Heart left ventricle (tissue), 16 donors: ENCODE measurements around the gene NCR2. TPM values are rescaled to one million over a fixed set of nuclear protein-coding genes. Genes with fewer than 3 reads are reported as not detected.
A peak's percentile ranks its signal among the peaks of the same experiment; 100 is the strongest.

Experiments used
- ATAC-seq, 4 donors: fragments of 200-7000 bp; cut with Tn5 transposase; one replicate each; pipeline ENCODE4 v1.9.1; 2020 to 2022; ENCODE audit warnings: moderate library complexity in 4 of 4, mild to moderate bottlenecking in 3 of 4, moderate number of reproducible peaks in 1 of 4
- DNase-seq, 5 donors: peaks; one replicate each; pipeline ENCODE4 v3.0.0-alpha.2; 2020
- H3K27ac ChIP-seq, 12 donors: fragments of 200-600 bp; sonication (generic) in 4 of 12; one replicate each; pipeline versions ENCODE4 v1.5.0 to v1.8.0; 2016 to 2022; ENCODE audit warnings: mild to moderate bottlenecking in 2 of 12
- H3K27me3 ChIP-seq, 9 donors: fragments of 200-600 bp; sonication (generic) in 2 of 9; one replicate each; pipeline versions ENCODE4 v1.5.1 to v1.8.0; 2016 to 2022; ENCODE audit warnings: mild to moderate bottlenecking in 3 of 9
- H3K36me3 ChIP-seq, 9 donors: fragments of 200-600 bp; sonication (generic) in 2 of 9; one replicate each; pipeline versions ENCODE4 v1.5.0 to v1.8.0; 2018 to 2022; ENCODE audit warnings: mild to moderate bottlenecking in 2 of 9
- H3K4me1 ChIP-seq, 12 donors: fragments of 200-600 bp; sonication (generic) in 4 of 12; one replicate each; pipeline versions ENCODE4 v1.5.0 to v1.8.0; 2016 to 2022; ENCODE audit warnings: mild to moderate bottlenecking in 3 of 12
- H3K4me3 ChIP-seq, 12 donors: fragments of 200-600 bp; sonication (generic) in 4 of 12; one replicate each; pipeline versions ENCODE4 v1.5.0 to v1.8.0; 2017 to 2022; ENCODE audit warnings: mild to moderate bottlenecking in 9 of 12, moderate library complexity in 4 of 12
- H3K9me3 ChIP-seq, 12 donors: fragments of 200-600 bp; sonication (generic) in 4 of 12; one replicate each; pipeline versions ENCODE4 v1.5.0 to v1.8.0; 2016 to 2022; ENCODE audit warnings: mild to moderate bottlenecking in 1 of 12
- POLR2A ChIP-seq, 2 donors: fragments of 450-650 bp; IDR thresholded peaks; one replicate each; pipeline ENCODE4 v1.6.1; 2017; ENCODE audit warnings: antibody characterized with exemption in 2 of 2, mild to moderate bottlenecking in 2 of 2, moderate library complexity in 2 of 2
- WGBS, 4 donors: extraction: QIAGEN DNeasy Blood & Tissue Kit in 2 of 4; methylation state at CpG; one replicate each; pipeline versions ENCODE4 v1.1.5 to v1.1.7; 2013 to 2018; 5-methylcytosine and 5-hydroxymethylcytosine counted together
- intact Hi-C, 10 donors: fragments of 100-400 bp; cut with DNase I; formaldehyde crosslinking; loops; one replicate each; pipeline versions ENCODE4 v1.11.1 to v1.14.2; 2022
- polyA plus RNA-seq, 2 donors: library from polyadenylated mRNA; stranded (reverse); fragments of 200-250 nt; gene quantifications; one replicate each; pipeline ENCODE4 v1.2.3, GENCODE V29; 2013
- total RNA-seq, 9 donors: library from RNA; depleted of rRNA in 2 of 9; stranded (reverse); fragments of >200 nt in 2 of 9; fragmentation: NEBNext Ultra II Directional in 3 of 9; extraction: Animal tissue kit (Norgen Biotek cat#: 25700) in 3 of 9; gene quantifications; one replicate each; pipeline versions ENCODE4 v1.1.0 to v1.2.4, GENCODE V29; 2016 to 2023
- TF ChIP-seq, protein P1 (sequence below), 12 donors: fragments of 200-600 bp; sonication (generic) in 4 of 12; IDR thresholded peaks; one replicate each; pipeline versions ENCODE4 v1.5.0 to v1.8.0; 2018 to 2022; ENCODE audit warnings: antibody characterized with exemption in 12 of 12, mild to moderate bottlenecking in 5 of 12
- donor health status: ischemic (EF 13 %, LVEDD 7.1; RV severe dilation, severe dysfunction).
- donor health status: healthy with polysubstance abuse.
- donor health status: DM: no; HTN: yes; CAD: no.
- donor health status: DM: no; HTN: no; CAD: no.
- donor health status: ischemic (EF 25% LVEDD 6.9; RV normal size, moderate dysfunction).
- donor health status: ischemic (EF 25% LVEDD 5.7; RV mildly dilated, moderate dysfunction).
- donor health status: healthy.
- donor health status: DM: yes; HTN: yes; CAD: no.
- donor health status: ischemic (EF 35%, LVEDD 5.7; RV mildly dilated, moderate dysfunction).
- donor health status: nonischemic (EF 11% LVEDD 7.7; RV severe dilation, severe dysfunction).
- donor health status: DM: yes; HTN: yes; CAD: no.
- donor health status: PGD.
- donor health status: ischemic (EF 29% LVEDD 5.4; RV normal size, mild dysfunction).
- donor health status: nonischemic (EF 23%, LVEDD 6.1; RV moderate dilation, normal function).

NCR2 gene
- total and polyA plus RNA-seq, 11 donors, result not detected

DNA sequence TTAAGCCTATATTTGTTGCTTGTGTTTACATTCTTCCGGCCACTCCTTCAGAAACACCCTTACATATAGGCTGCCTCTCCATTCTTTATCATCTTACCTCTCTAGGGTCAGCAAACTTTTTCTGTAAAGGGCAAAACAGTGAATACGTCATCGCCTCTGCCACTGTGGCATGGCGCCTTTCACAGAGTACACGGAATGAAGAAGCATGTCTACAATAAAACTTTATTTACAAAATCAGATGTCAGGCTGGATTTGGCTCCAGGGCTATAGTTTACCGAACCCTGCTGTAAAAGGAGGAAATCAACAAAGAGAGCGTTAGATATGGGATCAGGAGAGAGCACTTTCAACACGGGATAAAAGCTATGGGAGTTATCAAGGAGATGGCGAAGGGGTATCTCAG is 9.3 kb upstream of the NCR2 start:
- ATAC-seq, result no peak
- Histone ChIP-seq H3K4me1 (no peaks in the 10 kb centered on the region), H3K9me3 (no peaks in the 10 kb centered on the region), H3K36me3 (no peaks in the 10 kb centered on the region), H3K27me3 (peaks cover 0 to 59% (median 23%) of the 10 kb centered on the region in 9 donors), H3K27ac (no peak overlapping the region), H3K4me3 (no peak overlapping the region)
- no peak for DNase-seq
- intact Hi-C loops, result no loop called here
- TF ChIP-seq, protein P1, sequence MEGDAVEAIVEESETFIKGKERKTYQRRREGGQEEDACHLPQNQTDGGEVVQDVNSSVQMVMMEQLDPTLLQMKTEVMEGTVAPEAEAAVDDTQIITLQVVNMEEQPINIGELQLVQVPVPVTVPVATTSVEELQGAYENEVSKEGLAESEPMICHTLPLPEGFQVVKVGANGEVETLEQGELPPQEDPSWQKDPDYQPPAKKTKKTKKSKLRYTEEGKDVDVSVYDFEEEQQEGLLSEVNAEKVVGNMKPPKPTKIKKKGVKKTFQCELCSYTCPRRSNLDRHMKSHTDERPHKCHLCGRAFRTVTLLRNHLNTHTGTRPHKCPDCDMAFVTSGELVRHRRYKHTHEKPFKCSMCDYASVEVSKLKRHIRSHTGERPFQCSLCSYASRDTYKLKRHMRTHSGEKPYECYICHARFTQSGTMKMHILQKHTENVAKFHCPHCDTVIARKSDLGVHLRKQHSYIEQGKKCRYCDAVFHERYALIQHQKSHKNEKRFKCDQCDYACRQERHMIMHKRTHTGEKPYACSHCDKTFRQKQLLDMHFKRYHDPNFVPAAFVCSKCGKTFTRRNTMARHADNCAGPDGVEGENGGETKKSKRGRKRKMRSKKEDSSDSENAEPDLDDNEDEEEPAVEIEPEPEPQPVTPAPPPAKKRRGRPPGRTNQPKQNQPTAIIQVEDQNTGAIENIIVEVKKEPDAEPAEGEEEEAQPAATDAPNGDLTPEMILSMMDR (IDR thresholded peaks at IDR 0.05), result no peak
- TF ChIP-seq POLR2A (IDR thresholded peaks at IDR 0.05), result no peak
- WGBS, 4 donors, result 54 to 65% (median 58%) methylated on average over 9 of the region's 9 CpGs

DNA sequence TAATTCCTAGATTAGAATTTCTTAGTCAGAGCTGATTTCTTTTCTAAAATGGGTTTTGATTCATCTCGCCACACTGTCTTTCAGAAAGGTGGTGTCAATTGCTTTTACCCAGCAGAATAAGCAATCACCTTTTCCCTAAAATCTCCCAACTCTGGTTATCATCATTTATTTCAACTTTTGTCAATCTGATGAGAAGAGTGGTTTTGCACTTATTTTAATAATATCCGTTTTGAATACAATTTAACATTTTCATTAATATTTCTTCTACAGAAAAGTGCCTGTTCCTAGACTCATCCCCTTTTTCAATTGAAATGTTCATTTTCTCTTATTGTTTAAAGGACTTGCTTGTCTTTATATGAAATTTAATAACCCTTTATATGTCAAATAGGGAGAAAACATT is 8.2 kb upstream of the NCR2 start:
- no peak overlapping the region for H3K4me3 ChIP-seq
- intact Hi-C loops, result no loop called here
- no peak overlapping the region for H3K27ac ChIP-seq
- ATAC-seq (no peak), DNase-seq (no peak)
- H3K36me3 ChIP-seq, result no peaks in the 10 kb centered on the region
- TF ChIP-seq, protein P1 (IDR thresholded peaks at IDR 0.05), result no peak
- no peak for TF ChIP-seq POLR2A (IDR thresholded peaks at IDR 0.05)
- peaks cover 0 to 62% (median 23%) of the 10 kb centered on the region in 9 donors for H3K27me3 ChIP-seq
- 66 to 76% (median 72%) methylated on average over 2 of the region's 2 CpGs for WGBS, 4 donors
- H3K9me3 ChIP-seq, result no peaks in the 10 kb centered on the region
- H3K4me1 ChIP-seq, result no peaks in the 10 kb centered on the region

DNA sequence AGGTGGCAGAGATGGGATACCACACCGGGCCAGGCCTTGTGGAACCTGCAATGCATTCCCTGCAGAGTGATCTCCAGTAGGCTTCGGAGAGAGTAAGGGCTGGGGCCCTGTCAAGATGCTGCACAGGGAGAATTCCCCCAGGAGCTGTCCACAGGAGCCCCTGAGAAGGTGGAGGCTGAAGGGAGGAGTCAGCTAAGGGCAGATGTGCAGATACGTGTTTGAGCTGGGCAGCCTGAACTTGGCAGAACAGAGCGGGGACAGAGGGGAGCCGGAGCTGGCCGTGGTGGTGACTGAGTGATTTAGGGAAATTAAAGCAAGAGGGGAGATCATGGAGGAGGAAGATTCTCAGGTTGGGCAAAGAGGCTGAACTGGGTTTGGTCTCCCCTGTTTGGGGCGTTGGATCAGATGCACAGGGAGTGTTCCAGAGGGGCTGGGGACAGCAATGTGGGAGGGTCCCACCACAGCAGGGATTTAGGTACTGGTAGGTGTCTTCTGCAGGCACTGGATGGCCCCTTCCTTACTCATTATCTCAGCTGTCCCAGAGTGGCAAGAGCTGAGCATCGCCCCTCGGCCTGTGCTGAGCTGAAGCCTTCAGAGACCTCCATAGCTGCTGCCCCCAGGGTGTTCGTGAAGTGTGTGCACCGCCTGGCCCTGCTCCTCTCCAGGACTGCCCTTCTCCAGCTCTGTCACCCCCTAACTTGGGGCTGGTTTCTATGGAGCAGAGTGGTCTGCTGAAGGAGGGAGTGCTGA is 3.8 kb upstream of the NCR2 start:
- Histone ChIP-seq H3K27me3 (peaks cover 0 to 49% (median 17%) of the 10 kb centered on the region in 9 donors), H3K27ac (no peak overlapping the region), H3K9me3 (no peaks in the 10 kb centered on the region), H3K36me3 (no peaks in the 10 kb centered on the region), H3K4me1 (no peaks in the 10 kb centered on the region), H3K4me3 (no peak overlapping the region)
- intact Hi-C loops, result no loop called here
- ATAC-seq (peak in 1 of 4 donors; percentile 7), DNase-seq (no peak)
- 88 to 95% (median 90%) methylated on average over 11 of the region's 11 CpGs for WGBS, 4 donors
- TF ChIP-seq, protein P1 (IDR thresholded peaks at IDR 0.05), result no peak
- no peak for TF ChIP-seq POLR2A (IDR thresholded peaks at IDR 0.05)

DNA sequence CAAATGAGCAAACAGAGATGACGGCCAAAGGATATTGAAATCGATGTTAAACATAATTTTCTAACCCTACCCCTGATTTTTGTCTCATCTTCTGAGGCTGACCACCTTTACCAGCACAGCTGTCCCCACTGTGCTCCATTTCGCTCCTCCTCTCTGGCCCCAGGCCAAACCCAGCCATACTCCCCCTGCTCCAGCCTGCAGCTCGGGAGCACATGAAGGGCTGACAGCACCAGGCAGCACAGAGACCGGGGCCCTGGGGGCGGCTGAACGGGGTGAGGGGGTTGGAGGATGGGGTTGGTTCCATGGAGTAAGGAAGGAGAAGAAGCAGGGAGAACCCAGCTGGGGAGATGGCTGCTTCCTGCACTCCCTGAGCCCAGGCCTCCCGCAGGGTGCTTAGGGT is 3.2 kb upstream of the NCR2 start:
- 62 to 81% (median 70%) methylated on average over 8 of the region's 8 CpGs for WGBS, 4 donors
- TF ChIP-seq, protein P1 (IDR thresholded peaks at IDR 0.05), result no peak
- no peak for TF ChIP-seq POLR2A (IDR thresholded peaks at IDR 0.05)
- DNase-seq (no peak), ATAC-seq (no peak)
- intact Hi-C loops, result no loop called here
- Histone ChIP-seq H3K27ac (no peak overlapping the region), H3K27me3 (peaks cover 0 to 43% (median 15%) of the 10 kb centered on the region in 9 donors), H3K9me3 (no peaks in the 10 kb centered on the region), H3K4me1 (no peaks in the 10 kb centered on the region), H3K36me3 (no peaks in the 10 kb centered on the region), H3K4me3 (no peak overlapping the region)
